ENCODE measurements around the gene F2RL3. TPM values are rescaled to one million over a fixed set of nuclear protein-coding genes. Genes with fewer than 3 reads are reported as not detected.

The F2RL3 gene
- total RNA-seq, 4 donors from 2014 or later: 2.5 to 6.5 (median 5.0) TPM

GRCh38 chr19:16856091-16856490, 32.7 kb upstream of the F2RL3 start:
- no peak for TF ChIP-seq POLR2A (IDR thresholded peaks at IDR 0.05; ENCODE audit: low read depth)
- TF ChIP-seq POLR2AphosphoS5 (IDR thresholded peaks at IDR 0.05): no peak
- TF ChIP-seq, protein P1, sequence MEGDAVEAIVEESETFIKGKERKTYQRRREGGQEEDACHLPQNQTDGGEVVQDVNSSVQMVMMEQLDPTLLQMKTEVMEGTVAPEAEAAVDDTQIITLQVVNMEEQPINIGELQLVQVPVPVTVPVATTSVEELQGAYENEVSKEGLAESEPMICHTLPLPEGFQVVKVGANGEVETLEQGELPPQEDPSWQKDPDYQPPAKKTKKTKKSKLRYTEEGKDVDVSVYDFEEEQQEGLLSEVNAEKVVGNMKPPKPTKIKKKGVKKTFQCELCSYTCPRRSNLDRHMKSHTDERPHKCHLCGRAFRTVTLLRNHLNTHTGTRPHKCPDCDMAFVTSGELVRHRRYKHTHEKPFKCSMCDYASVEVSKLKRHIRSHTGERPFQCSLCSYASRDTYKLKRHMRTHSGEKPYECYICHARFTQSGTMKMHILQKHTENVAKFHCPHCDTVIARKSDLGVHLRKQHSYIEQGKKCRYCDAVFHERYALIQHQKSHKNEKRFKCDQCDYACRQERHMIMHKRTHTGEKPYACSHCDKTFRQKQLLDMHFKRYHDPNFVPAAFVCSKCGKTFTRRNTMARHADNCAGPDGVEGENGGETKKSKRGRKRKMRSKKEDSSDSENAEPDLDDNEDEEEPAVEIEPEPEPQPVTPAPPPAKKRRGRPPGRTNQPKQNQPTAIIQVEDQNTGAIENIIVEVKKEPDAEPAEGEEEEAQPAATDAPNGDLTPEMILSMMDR (IDR thresholded peaks at IDR 0.05): no peak
- TF ChIP-seq EP300 (IDR thresholded peaks at IDR 0.05): no peak
- intact Hi-C loops (cut with DNase I): no loop called here
- peaks cover 43 to 89% (median 74%) of the 10 kb centered on the region in 4 donors for H3K36me3 ChIP-seq
- DNase-seq (ENCODE audit: extremely low spot score): no peak
- H3K27ac ChIP-seq (replicated peaks in 1 of 4): no peak overlapping the region
- H3K4me3 ChIP-seq: no peak overlapping the region
- H3K4me1 ChIP-seq: no peaks in the 10 kb centered on the region
- H3K9me3 ChIP-seq: no peaks in the 10 kb centered on the region
- H3K27me3 ChIP-seq: no peaks in the 10 kb centered on the region
- WGBS: 98% methylated on average over 7 of the region's 9 CpGs

DNA sequence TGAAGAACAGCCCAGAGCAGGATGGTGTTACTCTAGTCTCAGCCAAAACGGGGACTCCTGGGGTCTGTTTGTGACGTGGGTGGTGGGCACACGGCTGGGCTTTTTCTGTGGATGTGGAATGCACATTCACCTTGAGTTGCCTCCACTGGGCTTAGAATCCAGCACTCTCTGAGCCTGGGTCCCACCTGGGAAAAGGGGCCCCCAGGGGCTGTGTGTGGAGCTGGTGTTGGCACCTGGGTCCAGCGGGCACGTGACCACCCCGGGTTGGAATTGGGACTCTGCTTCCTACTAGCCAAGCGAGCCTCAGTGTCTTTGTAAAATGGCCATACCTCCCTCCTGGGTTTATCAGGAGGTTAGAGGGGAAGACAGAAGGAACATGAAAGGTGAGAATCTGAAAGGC, 29.2 kb upstream of the F2RL3 start:
- no peaks in the 10 kb centered on the region for H3K4me1 ChIP-seq
- intact Hi-C loops (cut with DNase I): no loop called here
- H3K36me3 ChIP-seq: peaks cover 22 to 89% (median 71%) of the 10 kb centered on the region in 4 donors
- H3K9me3 ChIP-seq: no peaks in the 10 kb centered on the region
- H3K27ac ChIP-seq (replicated peaks in 1 of 4): no peak overlapping the region
- H3K27me3 ChIP-seq: no peaks in the 10 kb centered on the region
- TF ChIP-seq, protein P1 (IDR thresholded peaks at IDR 0.05): no peak
- TF ChIP-seq POLR2AphosphoS5 (IDR thresholded peaks at IDR 0.05): no peak
- no peak for TF ChIP-seq EP300 (IDR thresholded peaks at IDR 0.05)
- no peak for TF ChIP-seq POLR2A (IDR thresholded peaks at IDR 0.05; ENCODE audit: low read depth)
- WGBS: 94% methylated on average over 7 of the region's 7 CpGs
- H3K4me3 ChIP-seq: no peak overlapping the region
- DNase-seq (ENCODE audit: extremely low spot score): no peak

DNA sequence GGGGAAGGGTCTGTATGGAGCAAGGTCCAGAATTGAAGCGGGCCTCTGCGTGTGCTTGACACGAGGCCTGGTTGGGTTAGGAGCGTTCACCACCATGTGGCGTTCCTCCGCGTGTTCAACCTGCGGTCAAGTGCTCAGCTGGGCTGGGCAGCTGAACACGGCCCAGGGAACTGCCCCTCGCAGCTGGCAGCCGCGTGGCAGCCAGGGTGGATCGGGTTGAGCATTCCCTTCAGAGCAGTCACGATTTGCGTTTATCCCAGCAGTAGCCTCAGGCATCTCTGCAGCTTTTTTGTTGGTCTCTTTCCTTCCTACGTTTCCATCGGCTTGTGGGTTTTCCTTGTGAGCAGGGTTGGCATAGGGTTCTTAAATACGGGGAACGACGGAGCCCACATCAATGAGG, 28.7 kb upstream of the F2RL3 start:
- Histone ChIP-seq H3K4me1 (no peaks in the 10 kb centered on the region), H3K27ac (replicated peaks in 1 of 4) (no peak overlapping the region), H3K36me3 (peaks cover 26 to 89% (median 71%) of the 10 kb centered on the region in 4 donors), H3K9me3 (no peaks in the 10 kb centered on the region), H3K27me3 (no peaks in the 10 kb centered on the region), H3K4me3 (no peak overlapping the region)
- intact Hi-C loops (cut with DNase I): no loop called here
- 92% methylated on average over 10 of the region's 20 CpGs for WGBS
- no peak for DNase-seq (ENCODE audit: extremely low spot score)
- TF ChIP-seq, protein P1 (IDR thresholded peaks at IDR 0.05): no peak
- no peak for TF ChIP-seq EP300 (IDR thresholded peaks at IDR 0.05)

DNA sequence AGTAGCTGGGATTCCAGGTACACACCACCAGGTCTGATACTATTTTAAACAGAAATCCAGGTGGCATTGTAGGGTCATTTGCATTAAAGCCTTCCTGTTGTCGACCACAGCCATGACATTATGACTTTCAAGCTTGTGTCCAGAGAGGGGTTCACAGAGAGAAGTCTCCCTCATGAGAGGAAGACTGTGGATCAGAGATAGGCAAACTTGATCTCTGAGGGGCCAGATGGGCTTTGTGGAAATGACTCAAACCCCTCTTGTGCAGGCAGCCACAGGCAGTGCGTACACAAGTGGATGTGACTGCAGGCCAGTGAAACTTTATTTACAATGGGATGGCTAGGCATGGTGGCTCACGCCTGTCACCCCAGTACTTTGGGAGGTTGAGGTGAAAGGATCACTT, 27.8 kb upstream of the F2RL3 start:
- 81% methylated on average over 2 of the region's 3 CpGs for WGBS
- intact Hi-C loops (cut with DNase I): no loop called here

More for the DNA sequence above, 27.8 kb upstream of the F2RL3 start:
- H3K36me3 ChIP-seq: peaks cover 27 to 89% (median 71%) of the 10 kb centered on the region in 4 donors
- TF ChIP-seq POLR2A (IDR thresholded peaks at IDR 0.05; ENCODE audit: low read depth) (no peak), POLR2AphosphoS5 (IDR thresholded peaks at IDR 0.05) (no peak), EP300 (IDR thresholded peaks at IDR 0.05) (no peak)
- TF ChIP-seq, protein P1 (IDR thresholded peaks at IDR 0.05): no peak
- H3K27me3 ChIP-seq: no peaks in the 10 kb centered on the region
- no peaks in the 10 kb centered on the region for H3K4me1 ChIP-seq
- H3K27ac ChIP-seq (replicated peaks in 1 of 4): no peak overlapping the region
- H3K9me3 ChIP-seq: no peaks in the 10 kb centered on the region
- DNase-seq (ENCODE audit: extremely low spot score): no peak
- no peak overlapping the region for H3K4me3 ChIP-seq

All from esophagus muscularis mucosa (tissue), 4 donors.